ENCODE data around the gene FITM1. TPM values are rescaled to one million over a fixed set of nuclear protein-coding genes. Genes with fewer than 3 reads are reported as not detected.

FITM1 gene
- total RNA-seq, 1 donor from 2014 or later, result 0.53 TPM

GRCh38 chr14:24157331-24157730 lies 26.9 kb downstream of the FITM1 start:
- no peak for DNase-seq (ENCODE audit: extremely low spot score, unreplicated experiment)
- no peak overlapping the region for H3K4me3 Mint-ChIP-seq
- no peaks in the 10 kb centered on the region for H3K9me3 Mint-ChIP-seq
- no peak overlapping the region for H3K27ac Mint-ChIP-seq
- H3K4me1 Mint-ChIP-seq (ENCODE audit: unreplicated experiment), result peaks cover 15% of the 10 kb centered on the region
- H3K27me3 Mint-ChIP-seq, result no peaks in the 10 kb centered on the region
- TF ChIP-seq, protein P1, sequence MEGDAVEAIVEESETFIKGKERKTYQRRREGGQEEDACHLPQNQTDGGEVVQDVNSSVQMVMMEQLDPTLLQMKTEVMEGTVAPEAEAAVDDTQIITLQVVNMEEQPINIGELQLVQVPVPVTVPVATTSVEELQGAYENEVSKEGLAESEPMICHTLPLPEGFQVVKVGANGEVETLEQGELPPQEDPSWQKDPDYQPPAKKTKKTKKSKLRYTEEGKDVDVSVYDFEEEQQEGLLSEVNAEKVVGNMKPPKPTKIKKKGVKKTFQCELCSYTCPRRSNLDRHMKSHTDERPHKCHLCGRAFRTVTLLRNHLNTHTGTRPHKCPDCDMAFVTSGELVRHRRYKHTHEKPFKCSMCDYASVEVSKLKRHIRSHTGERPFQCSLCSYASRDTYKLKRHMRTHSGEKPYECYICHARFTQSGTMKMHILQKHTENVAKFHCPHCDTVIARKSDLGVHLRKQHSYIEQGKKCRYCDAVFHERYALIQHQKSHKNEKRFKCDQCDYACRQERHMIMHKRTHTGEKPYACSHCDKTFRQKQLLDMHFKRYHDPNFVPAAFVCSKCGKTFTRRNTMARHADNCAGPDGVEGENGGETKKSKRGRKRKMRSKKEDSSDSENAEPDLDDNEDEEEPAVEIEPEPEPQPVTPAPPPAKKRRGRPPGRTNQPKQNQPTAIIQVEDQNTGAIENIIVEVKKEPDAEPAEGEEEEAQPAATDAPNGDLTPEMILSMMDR (conservative IDR thresholded peaks at IDR 0.05), result no peak
- H3K36me3 Mint-ChIP-seq, result peaks cover 26% of the 10 kb centered on the region

- Mint-ChIP-seq H3K27me3 (no peaks in the 10 kb centered on the region), H3K36me3 (peaks cover 27% of the 10 kb centered on the region), H3K4me1 (ENCODE audit: unreplicated experiment) (peaks cover 19% of the 10 kb centered on the region), H3K4me3 (peak overlapping the region; percentile 8), H3K27ac (peak overlapping the region; percentile 27), H3K9me3 (no peaks in the 10 kb centered on the region)
- TF ChIP-seq, protein P1 (conservative IDR thresholded peaks at IDR 0.05), result no peak
- DNase-seq (ENCODE audit: extremely low spot score, unreplicated experiment), result no peak
These were observed 29.5 kb downstream of the FITM1 start for GRCh38 chr14:24159777-24160498.

DNA sequence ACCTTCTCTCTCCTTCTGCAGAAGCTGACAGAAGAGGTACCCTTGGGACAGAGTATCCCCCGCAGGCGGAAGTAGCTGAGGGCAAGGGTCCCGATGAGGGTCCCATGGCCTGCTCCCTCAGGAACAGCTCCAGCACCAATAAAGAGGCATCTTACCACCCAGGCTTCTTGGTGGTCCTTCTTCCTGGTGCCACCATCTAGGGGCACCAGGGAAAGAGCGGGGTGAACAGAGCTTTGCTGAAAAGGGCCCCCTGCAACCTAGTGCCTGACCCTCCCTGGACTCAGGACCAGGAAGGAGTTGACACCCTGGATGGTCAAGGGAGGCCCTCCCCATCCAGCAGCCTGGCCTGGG lies 30.0 kb downstream of the FITM1 start:
- peak overlapping the region; percentile 98 for H3K27ac Mint-ChIP-seq
- peaks cover 19% of the 10 kb centered on the region for H3K4me1 Mint-ChIP-seq (ENCODE audit: unreplicated experiment)
- peak overlapping the region; percentile 8 for H3K4me3 Mint-ChIP-seq
- H3K36me3 Mint-ChIP-seq, result peaks cover 28% of the 10 kb centered on the region
- TF ChIP-seq, protein P1 (conservative IDR thresholded peaks at IDR 0.05), result no peak
- no peak for DNase-seq (ENCODE audit: extremely low spot score, unreplicated experiment)
- H3K27me3 Mint-ChIP-seq, result no peaks in the 10 kb centered on the region
- no peaks in the 10 kb centered on the region for H3K9me3 Mint-ChIP-seq

GRCh38 chr14:24160850-24161804 lies 30.7 kb downstream of the FITM1 start, which contains the start of gene IRF9:
Gene IRF9, plus strand, starts transcription at chr14:24161265. Its CDS starts 880 bp downstream, at chr14:24162145.
- H3K9me3 Mint-ChIP-seq, result no peaks in the 10 kb centered on the region
- H3K4me3 Mint-ChIP-seq, result peak within 1 kb of the TSS; percentile 98
- DNase-seq (ENCODE audit: extremely low spot score, unreplicated experiment), result peak; percentile 96
- peaks cover 22% of the 10 kb centered on the region for H3K36me3 Mint-ChIP-seq
- TF ChIP-seq, protein P1 (conservative IDR thresholded peaks at IDR 0.05), result peak; percentile 99
- H3K27ac Mint-ChIP-seq, result peak within 1 kb of the TSS; percentile 98
- H3K27me3 Mint-ChIP-seq, result no peaks in the 10 kb centered on the region
- H3K4me1 Mint-ChIP-seq (ENCODE audit: unreplicated experiment), result peaks cover 19% of the 10 kb centered on the region

DNA sequence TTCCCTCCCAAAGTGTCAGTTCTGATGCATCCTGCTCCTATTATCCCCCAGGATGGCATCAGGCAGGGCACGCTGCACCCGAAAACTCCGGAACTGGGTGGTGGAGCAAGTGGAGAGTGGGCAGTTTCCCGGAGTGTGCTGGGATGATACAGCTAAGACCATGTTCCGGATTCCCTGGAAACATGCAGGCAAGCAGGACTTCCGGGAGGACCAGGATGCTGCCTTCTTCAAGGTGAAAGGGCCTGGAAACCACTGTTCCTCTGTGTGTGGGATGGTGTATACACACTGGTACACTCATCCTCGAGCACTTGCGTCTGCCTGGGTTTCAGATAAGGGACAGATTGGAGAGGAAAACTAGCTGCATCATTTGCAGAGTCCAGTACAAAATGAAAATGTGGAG lies 31.6 kb downstream of the FITM1 start:
- H3K27ac Mint-ChIP-seq, result peak overlapping the region; percentile 98
- peaks cover 19% of the 10 kb centered on the region for H3K4me1 Mint-ChIP-seq (ENCODE audit: unreplicated experiment)
- no peak for DNase-seq (ENCODE audit: extremely low spot score, unreplicated experiment)
- H3K4me3 Mint-ChIP-seq, result peak overlapping the region; percentile 98
- TF ChIP-seq, protein P1 (conservative IDR thresholded peaks at IDR 0.05), result no peak
- no peaks in the 10 kb centered on the region for H3K27me3 Mint-ChIP-seq
- no peaks in the 10 kb centered on the region for H3K9me3 Mint-ChIP-seq
- H3K36me3 Mint-ChIP-seq, result peaks cover 17% of the 10 kb centered on the region

Measured in type B pancreatic cell (in vitro differentiated cells).